Measurements from ENCODE around the gene BPIFA2. TPM values are rescaled to one million over a fixed set of nuclear protein-coding genes. Genes with fewer than 3 reads are reported as not detected.

Gene BPIFA2
- total RNA-seq, 1 donor from 2014 or later: not detected

GRCh38 chr20:33124994-33125393 lies 43.0 kb upstream of the BPIFA2 start:
- intact Hi-C loops (cut with DNase I): no loop called here
- no peaks in the 10 kb centered on the region for H3K4me1 ChIP-seq
- no peaks in the 10 kb centered on the region for H3K27me3 ChIP-seq
- TF ChIP-seq POLR2AphosphoS5 (IDR thresholded peaks at IDR 0.05; ENCODE audit: insufficient read depth in 1 of 2, low read depth in 1 of 2) (no peak), POLR2A (IDR thresholded peaks at IDR 0.05) (no peak), CTCF (IDR thresholded peaks at IDR 0.05) (no peak)
- H3K9me3 ChIP-seq: no peaks in the 10 kb centered on the region
- H3K36me3 ChIP-seq: no peaks in the 10 kb centered on the region
- no peak for DNase-seq (ENCODE audit: extremely low spot score in 2 of 2)
- H3K4me3 ChIP-seq: no peak overlapping the region
- H3K27ac ChIP-seq: no peak overlapping the region

- no peaks in the 10 kb centered on the region for H3K36me3 ChIP-seq
- H3K9me3 ChIP-seq: no peaks in the 10 kb centered on the region
- H3K27ac ChIP-seq: no peak overlapping the region
- H3K27me3 ChIP-seq: no peaks in the 10 kb centered on the region
- DNase-seq (ENCODE audit: extremely low spot score in 2 of 2): no peak
- H3K4me3 ChIP-seq: no peak overlapping the region
- intact Hi-C loops (cut with DNase I): no loop called here
- no peaks in the 10 kb centered on the region for H3K4me1 ChIP-seq
- TF ChIP-seq CTCF (IDR thresholded peaks at IDR 0.05): no peak
- TF ChIP-seq POLR2A (IDR thresholded peaks at IDR 0.05): no peak
- TF ChIP-seq POLR2AphosphoS5 (IDR thresholded peaks at IDR 0.05; ENCODE audit: insufficient read depth in 1 of 2, low read depth in 1 of 2): no peak
These were observed 42.0 kb upstream of the BPIFA2 start for GRCh38 chr20:33125983-33126382.

- Histone ChIP-seq H3K4me3 (no peak overlapping the region), H3K4me1 (no peaks in the 10 kb centered on the region), H3K9me3 (no peaks in the 10 kb centered on the region), H3K36me3 (no peaks in the 10 kb centered on the region), H3K27me3 (no peaks in the 10 kb centered on the region), H3K27ac (no peak overlapping the region)
- intact Hi-C loops (cut with DNase I): no loop called here
- TF ChIP-seq POLR2AphosphoS5 (IDR thresholded peaks at IDR 0.05; ENCODE audit: insufficient read depth in 1 of 2, low read depth in 1 of 2) (no peak), CTCF (IDR thresholded peaks at IDR 0.05) (no peak), POLR2A (IDR thresholded peaks at IDR 0.05) (no peak)
- no peak for DNase-seq (ENCODE audit: extremely low spot score in 2 of 2)
These were observed 40.4 kb upstream of the BPIFA2 start for GRCh38 chr20:33127422-33128097.

GRCh38 chr20:33130568-33131061 lies 37.3 kb upstream of the BPIFA2 start:
- intact Hi-C loops (cut with DNase I): no loop called here
- Histone ChIP-seq H3K27me3 (no peaks in the 10 kb centered on the region), H3K27ac (no peak overlapping the region)

More at GRCh38 chr20:33130568-33131061, 37.3 kb upstream of the BPIFA2 start:
- DNase-seq (ENCODE audit: extremely low spot score in 2 of 2): no peak
- TF ChIP-seq POLR2AphosphoS5 (IDR thresholded peaks at IDR 0.05; ENCODE audit: insufficient read depth in 1 of 2, low read depth in 1 of 2): no peak
- no peak for TF ChIP-seq POLR2A (IDR thresholded peaks at IDR 0.05)
- TF ChIP-seq CTCF (IDR thresholded peaks at IDR 0.05): no peak
- no peaks in the 10 kb centered on the region for H3K9me3 ChIP-seq
- no peaks in the 10 kb centered on the region for H3K36me3 ChIP-seq
- H3K4me3 ChIP-seq: no peak overlapping the region
- H3K4me1 ChIP-seq: no peaks in the 10 kb centered on the region
